ENCODE measurements around the gene FEM1A. TPM values are rescaled to one million over a fixed set of nuclear protein-coding genes. Genes with fewer than 3 reads are reported as not detected.

The FEM1A gene
- total and polyA plus RNA-seq, 9 of the 15 experiments (the other 6 are each of a cell fraction or from before 2014, with no cell fraction given): 0.08 to 19.0 (median 6.8) TPM

DNA sequence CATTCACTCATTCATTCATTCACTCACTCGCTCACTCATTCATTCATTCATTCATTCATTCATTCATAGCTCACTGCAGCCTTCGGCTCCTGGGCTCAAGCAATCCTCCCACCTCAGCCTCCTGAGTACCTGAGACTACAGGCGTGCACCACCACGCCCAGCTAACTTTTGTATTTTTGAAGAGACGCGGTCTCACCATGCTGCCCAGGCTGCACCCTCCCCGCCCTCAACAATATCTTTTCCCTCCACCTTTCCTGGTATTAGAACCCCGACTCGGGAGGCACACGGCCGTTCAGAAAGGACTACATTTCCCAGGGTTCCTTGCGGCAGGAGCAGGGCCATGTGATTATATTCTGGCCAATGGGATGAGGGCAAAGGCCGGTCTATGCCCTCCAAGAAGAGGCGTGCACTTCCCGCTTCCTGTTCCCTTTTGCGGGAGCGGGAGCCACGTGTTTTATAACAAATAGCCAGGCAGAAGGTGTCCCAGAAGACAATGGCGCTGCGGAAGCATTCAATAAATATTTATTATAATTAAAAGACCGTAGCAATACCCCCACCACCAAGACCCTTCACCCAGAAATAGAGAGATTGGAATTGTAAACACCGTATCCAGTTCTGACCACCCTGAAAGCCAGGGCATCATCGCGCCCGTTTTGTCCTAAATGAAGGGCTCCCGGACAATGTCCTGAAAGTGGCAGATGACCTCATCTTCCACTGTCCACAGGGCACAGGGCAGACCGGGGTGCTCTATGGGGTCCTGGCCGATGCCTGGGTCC is 24.1 kb downstream of the FEM1A start (continued):
- TF ChIP-seq, protein P1, sequence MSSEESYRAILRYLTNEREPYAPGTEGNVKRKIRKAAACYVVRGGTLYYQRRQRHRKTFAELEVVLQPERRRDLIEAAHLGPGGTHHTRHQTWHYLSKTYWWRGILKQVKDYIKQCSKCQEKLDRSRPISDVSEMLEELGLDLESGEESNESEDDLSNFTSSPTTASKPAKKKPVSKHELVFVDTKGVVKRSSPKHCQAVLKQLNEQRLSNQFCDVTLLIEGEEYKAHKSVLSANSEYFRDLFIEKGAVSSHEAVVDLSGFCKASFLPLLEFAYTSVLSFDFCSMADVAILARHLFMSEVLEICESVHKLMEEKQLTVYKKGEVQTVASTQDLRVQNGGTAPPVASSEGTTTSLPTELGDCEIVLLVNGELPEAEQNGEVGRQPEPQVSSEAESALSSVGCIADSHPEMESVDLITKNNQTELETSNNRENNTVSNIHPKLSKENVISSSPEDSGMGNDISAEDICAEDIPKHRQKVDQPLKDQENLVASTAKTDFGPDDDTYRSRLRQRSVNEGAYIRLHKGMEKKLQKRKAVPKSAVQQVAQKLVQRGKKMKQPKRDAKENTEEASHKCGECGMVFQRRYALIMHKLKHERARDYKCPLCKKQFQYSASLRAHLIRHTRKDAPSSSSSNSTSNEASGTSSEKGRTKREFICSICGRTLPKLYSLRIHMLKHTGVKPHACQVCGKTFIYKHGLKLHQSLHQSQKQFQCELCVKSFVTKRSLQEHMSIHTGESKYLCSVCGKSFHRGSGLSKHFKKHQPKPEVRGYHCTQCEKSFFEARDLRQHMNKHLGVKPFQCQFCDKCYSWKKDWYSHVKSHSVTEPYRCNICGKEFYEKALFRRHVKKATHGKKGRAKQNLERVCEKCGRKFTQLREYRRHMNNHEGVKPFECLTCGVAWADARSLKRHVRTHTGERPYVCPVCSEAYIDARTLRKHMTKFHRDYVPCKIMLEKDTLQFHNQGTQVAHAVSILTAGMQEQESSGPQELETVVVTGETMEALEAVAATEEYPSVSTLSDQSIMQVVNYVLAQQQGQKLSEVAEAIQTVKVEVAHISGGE (CRISPR knock-in tag; IDR thresholded peaks at IDR 0.05): peak in 1 of 3 experiments; percentile 65; a peak in 1 of 6 replicates
- no peak for TF ChIP-seq ZEB2 (IDR thresholded peaks at IDR 0.05)
- TF ChIP-seq NFXL1 (CRISPR knock-in tag; IDR thresholded peaks at IDR 0.05): no peak
- TF ChIP-seq ZNF644 (tag; IDR thresholded peaks at IDR 0.05; ENCODE audit: low read depth): 0 out of 2 replicates have a peak, but pooled peaks have one; percentile 36
- TF ChIP-seq CTBP1 (IDR thresholded peaks at IDR 0.05; ENCODE audit: borderline replicate concordance): no peak
- TF ChIP-seq, protein P2, sequence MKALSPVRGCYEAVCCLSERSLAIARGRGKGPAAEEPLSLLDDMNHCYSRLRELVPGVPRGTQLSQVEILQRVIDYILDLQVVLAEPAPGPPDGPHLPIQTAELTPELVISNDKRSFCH (CRISPR knock-in tag; IDR thresholded peaks at IDR 0.05): no peak
- TF ChIP-seq, protein P2 (tag; IDR thresholded peaks at IDR 0.05): no peak
- no peak for TF ChIP-seq DDX20 (tag; IDR thresholded peaks at IDR 0.05; ENCODE audit: low read depth)
- TF ChIP-seq ZNF282 (CRISPR knock-in tag; IDR thresholded peaks at IDR 0.05): no peak
- no peak for TF ChIP-seq MTA2 (IDR thresholded peaks at IDR 0.05; ENCODE audit: low read depth)
- peak; percentile 94 for TF ChIP-seq EP400 (IDR thresholded peaks at IDR 0.05)
- TF ChIP-seq CREM (IDR thresholded peaks at IDR 0.05; ENCODE audit: low read depth): peak; percentile 53; the same call in 1 of the 2 replicates
- TF ChIP-seq MIER1 (IDR thresholded peaks at IDR 0.05; ENCODE audit: low read depth): no peak
- no peak for TF ChIP-seq ZNF830 (CRISPR knock-in tag; IDR thresholded peaks at IDR 0.05)
- TF ChIP-seq MYC (IDR thresholded peaks at IDR 0.05; ENCODE audit: low read depth, low read length): peak; percentile 99
- no peak for TF ChIP-seq MYC (CRISPR knock-in tag; IDR thresholded peaks at IDR 0.05; ENCODE audit: borderline replicate concordance, low read depth)
- peak; percentile 70 for TF ChIP-seq CBFA2T2 (conservative IDR thresholded peaks at IDR 0.05)
- TF ChIP-seq, protein P3, sequence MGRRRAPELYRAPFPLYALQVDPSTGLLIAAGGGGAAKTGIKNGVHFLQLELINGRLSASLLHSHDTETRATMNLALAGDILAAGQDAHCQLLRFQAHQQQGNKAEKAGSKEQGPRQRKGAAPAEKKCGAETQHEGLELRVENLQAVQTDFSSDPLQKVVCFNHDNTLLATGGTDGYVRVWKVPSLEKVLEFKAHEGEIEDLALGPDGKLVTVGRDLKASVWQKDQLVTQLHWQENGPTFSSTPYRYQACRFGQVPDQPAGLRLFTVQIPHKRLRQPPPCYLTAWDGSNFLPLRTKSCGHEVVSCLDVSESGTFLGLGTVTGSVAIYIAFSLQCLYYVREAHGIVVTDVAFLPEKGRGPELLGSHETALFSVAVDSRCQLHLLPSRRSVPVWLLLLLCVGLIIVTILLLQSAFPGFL (CRISPR knock-in tag; IDR thresholded peaks at IDR 0.05): no peak
- TF ChIP-seq, protein P4, sequence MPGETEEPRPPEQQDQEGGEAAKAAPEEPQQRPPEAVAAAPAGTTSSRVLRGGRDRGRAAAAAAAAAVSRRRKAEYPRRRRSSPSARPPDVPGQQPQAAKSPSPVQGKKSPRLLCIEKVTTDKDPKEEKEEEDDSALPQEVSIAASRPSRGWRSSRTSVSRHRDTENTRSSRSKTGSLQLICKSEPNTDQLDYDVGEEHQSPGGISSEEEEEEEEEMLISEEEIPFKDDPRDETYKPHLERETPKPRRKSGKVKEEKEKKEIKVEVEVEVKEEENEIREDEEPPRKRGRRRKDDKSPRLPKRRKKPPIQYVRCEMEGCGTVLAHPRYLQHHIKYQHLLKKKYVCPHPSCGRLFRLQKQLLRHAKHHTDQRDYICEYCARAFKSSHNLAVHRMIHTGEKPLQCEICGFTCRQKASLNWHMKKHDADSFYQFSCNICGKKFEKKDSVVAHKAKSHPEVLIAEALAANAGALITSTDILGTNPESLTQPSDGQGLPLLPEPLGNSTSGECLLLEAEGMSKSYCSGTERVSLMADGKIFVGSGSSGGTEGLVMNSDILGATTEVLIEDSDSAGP (CRISPR knock-in tag; IDR thresholded peaks at IDR 0.05): no peak
- TF ChIP-seq POLR3A (IDR thresholded peaks at IDR 0.05; ENCODE audit: borderline replicate concordance, extremely low read depth, insufficient read depth, insufficient read length): no peak
- 0 out of 2 replicates have a peak, but pooled peaks have one; percentile 3 for TF ChIP-seq THRAP3 (IDR thresholded peaks at IDR 0.05; ENCODE audit: borderline replicate concordance)
